ENCODE measurements around the gene MBD3L3. TPM values are rescaled to one million over a fixed set of nuclear protein-coding genes. Genes with fewer than 3 reads are reported as not detected.

The MBD3L3 gene
- total and polyA plus RNA-seq, 10 of the 15 experiments (the other 5 are each of a cell fraction or from before 2014, with no cell fraction given): not detected

GRCh38 chr19:7013678-7014077 is 44.8 kb downstream of the MBD3L3 start (continued):
- peak; percentile 20 for TF ChIP-seq CUX1 (IDR thresholded peaks at IDR 0.05; ENCODE audit: insufficient replicate concordance, low read depth, low read length)
- no peak for TF ChIP-seq ZBTB40 (IDR thresholded peaks at IDR 0.05; ENCODE audit: borderline replicate concordance)
- no peak for TF ChIP-seq TARDBP (IDR thresholded peaks at IDR 0.05; ENCODE audit: borderline replicate concordance)
- no peak for TF ChIP-seq FOXK2 (IDR thresholded peaks at IDR 0.05)
- no peak for TF ChIP-seq TCF3 (IDR thresholded peaks at IDR 0.05; ENCODE audit: borderline replicate concordance, insufficient read depth, low read depth, low read length)
- TF ChIP-seq TCF7 (IDR thresholded peaks at IDR 0.05; ENCODE audit: borderline replicate concordance): no peak
- TF ChIP-seq MYB (IDR thresholded peaks at IDR 0.05; ENCODE audit: borderline replicate concordance, low read depth, low read length): no peak
- no peak for TF ChIP-seq CHD1 (IDR thresholded peaks at IDR 0.05; ENCODE audit: low read depth, low read length)
- TF ChIP-seq YBX1 (IDR thresholded peaks at IDR 0.05): no peak
- peak; percentile 87 for TF ChIP-seq RUNX3 (IDR thresholded peaks at IDR 0.05; ENCODE audit: low read length)
- no peak for TF ChIP-seq RCOR1 (conservative IDR thresholded peaks at IDR 0.05; ENCODE audit: low read depth, low read length)
- no peak for TF ChIP-seq KAT2A (conservative IDR thresholded peaks at IDR 0.05; ENCODE audit: control insufficient read depth, low read depth, low read length)
- TF ChIP-seq LARP7 (IDR thresholded peaks at IDR 0.05): no peak
- TF ChIP-seq CTCF (IDR thresholded peaks at IDR 0.05 in 2 of 3, conservative IDR thresholded peaks at IDR 0.05 in 1 of 3; ENCODE audit: control insufficient read depth in 2 of 3, extremely low read depth in 1 of 3, insufficient read depth in 1 of 3, low read depth in 3 of 3, low read length in 3 of 3): no peak
- TF ChIP-seq HDGF (IDR thresholded peaks at IDR 0.05): no peak
- TF ChIP-seq EP300 (IDR thresholded peaks at IDR 0.05; ENCODE audit: borderline replicate concordance in 1 of 2, control insufficient read depth in 1 of 2, low read depth in 2 of 2, low read length in 2 of 2): peak; percentile 77 to 85; a peak in 2 of 4 replicates
- peak; percentile 30 to 37; a peak in 1 of 4 replicates for TF ChIP-seq BHLHE40 (IDR thresholded peaks at IDR 0.05; ENCODE audit: borderline replicate concordance in 1 of 2, low read depth in 2 of 2, low read length in 1 of 2)
- no peak for TF ChIP-seq PAX5 (IDR thresholded peaks at IDR 0.05; ENCODE audit: borderline replicate concordance, low read depth, low read length)

Data from GM12878 (cell line).